ENCODE results near the gene MVB12B. TPM values are rescaled to one million over a fixed set of nuclear protein-coding genes. Genes with fewer than 3 reads are reported as not detected.

Gene MVB12B
- total RNA-seq, 4 donors from 2014 or later, result 10.2 to 25.7 (median 14.0) TPM

DNA sequence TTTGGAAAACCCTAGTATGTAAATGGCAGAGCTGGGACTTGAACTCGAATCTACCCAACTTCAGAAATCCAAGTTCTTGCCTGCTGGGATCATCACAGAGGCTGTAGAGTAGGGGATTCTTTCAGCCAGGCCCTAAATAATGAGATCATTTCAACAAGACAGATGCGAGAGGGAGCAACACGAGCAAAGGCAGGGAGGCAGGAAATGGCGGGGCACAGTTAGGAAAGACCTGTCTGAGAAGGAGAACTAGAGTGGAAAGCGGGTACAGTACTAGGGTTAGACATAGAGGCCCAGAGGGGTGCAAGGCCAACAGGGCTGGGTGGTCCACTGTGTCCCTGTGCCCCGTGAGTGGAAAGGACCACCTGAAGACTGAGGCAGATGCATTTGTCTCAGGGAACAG, 46.1 kb downstream of the MVB12B start:
- H3K27ac ChIP-seq, result no peak overlapping the region
- no peak overlapping the region for H3K4me3 ChIP-seq
- no peak for DNase-seq (ENCODE audit: low spot score in 2 of 2)
- H3K4me1 ChIP-seq, result peaks cover 29% of the 10 kb centered on the region
- TF ChIP-seq EP300 (IDR thresholded peaks at IDR 0.05), result no peak
- no peak for TF ChIP-seq POLR2AphosphoS5 (IDR thresholded peaks at IDR 0.05)
- no peak for TF ChIP-seq POLR2A (IDR thresholded peaks at IDR 0.05)
- TF ChIP-seq, protein P1, sequence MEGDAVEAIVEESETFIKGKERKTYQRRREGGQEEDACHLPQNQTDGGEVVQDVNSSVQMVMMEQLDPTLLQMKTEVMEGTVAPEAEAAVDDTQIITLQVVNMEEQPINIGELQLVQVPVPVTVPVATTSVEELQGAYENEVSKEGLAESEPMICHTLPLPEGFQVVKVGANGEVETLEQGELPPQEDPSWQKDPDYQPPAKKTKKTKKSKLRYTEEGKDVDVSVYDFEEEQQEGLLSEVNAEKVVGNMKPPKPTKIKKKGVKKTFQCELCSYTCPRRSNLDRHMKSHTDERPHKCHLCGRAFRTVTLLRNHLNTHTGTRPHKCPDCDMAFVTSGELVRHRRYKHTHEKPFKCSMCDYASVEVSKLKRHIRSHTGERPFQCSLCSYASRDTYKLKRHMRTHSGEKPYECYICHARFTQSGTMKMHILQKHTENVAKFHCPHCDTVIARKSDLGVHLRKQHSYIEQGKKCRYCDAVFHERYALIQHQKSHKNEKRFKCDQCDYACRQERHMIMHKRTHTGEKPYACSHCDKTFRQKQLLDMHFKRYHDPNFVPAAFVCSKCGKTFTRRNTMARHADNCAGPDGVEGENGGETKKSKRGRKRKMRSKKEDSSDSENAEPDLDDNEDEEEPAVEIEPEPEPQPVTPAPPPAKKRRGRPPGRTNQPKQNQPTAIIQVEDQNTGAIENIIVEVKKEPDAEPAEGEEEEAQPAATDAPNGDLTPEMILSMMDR (IDR thresholded peaks at IDR 0.05), result no peak
- no peaks in the 10 kb centered on the region for H3K36me3 ChIP-seq
- H3K9me3 ChIP-seq, result no peaks in the 10 kb centered on the region
- no peaks in the 10 kb centered on the region for H3K27me3 ChIP-seq
- 86% methylated on average over 6 of the region's 6 CpGs for WGBS

DNA sequence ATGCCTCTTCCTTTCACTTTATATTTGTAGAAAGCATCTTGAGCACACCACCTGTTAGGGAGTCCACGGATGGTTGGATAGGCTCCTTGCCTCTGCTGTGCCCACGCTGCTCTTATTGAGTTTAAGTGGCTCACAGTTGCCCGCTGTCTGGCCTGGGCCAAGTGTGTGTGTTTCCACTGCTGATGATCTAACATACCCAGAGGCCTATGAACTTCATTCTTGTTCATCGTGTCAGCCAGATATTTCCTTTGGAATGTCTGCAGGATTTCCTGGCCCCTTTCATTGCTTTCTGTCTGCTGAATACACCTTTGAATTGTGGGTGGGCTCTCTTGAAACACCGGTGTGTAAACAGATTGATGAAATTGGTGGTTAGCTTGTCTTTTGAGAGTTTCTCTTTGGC, 46.6 kb downstream of the MVB12B start:
- Histone ChIP-seq H3K4me3 (no peak overlapping the region), H3K27me3 (no peaks in the 10 kb centered on the region), H3K9me3 (no peaks in the 10 kb centered on the region), H3K36me3 (no peaks in the 10 kb centered on the region), H3K27ac (no peak overlapping the region), H3K4me1 (peaks cover 32% of the 10 kb centered on the region)
- TF ChIP-seq POLR2A (IDR thresholded peaks at IDR 0.05), result no peak
- no peak for TF ChIP-seq POLR2AphosphoS5 (IDR thresholded peaks at IDR 0.05)
- TF ChIP-seq, protein P1 (IDR thresholded peaks at IDR 0.05), result no peak
- no peak for TF ChIP-seq EP300 (IDR thresholded peaks at IDR 0.05)
- no peak for DNase-seq (ENCODE audit: low spot score in 2 of 2)
- WGBS, result 68% methylated on average over 5 of the region's 5 CpGs

DNA sequence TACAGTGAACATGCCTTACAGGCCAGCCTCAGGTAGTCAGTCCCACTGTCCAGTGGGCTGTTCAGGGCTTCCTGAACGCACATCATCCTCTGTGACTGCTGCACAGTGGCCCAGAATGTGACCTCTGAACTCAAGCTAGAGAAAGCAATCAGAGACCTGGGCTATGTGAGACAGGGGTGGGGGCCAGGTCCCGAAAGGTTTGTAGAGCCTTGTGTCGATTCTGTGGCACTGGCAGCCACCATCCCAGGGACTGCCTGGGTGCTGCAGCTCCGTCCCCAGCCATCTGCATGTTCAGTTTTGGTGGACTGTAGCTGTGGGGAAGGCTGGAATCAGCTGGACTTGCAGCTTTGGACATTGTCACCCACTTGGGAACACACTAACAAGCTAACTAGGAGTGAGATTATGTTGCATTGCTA, 47.7 kb downstream of the MVB12B start:
- no peak overlapping the region for H3K27ac ChIP-seq
- WGBS, result 90% methylated on average over 2 of the region's 4 CpGs
- DNase-seq (ENCODE audit: low spot score in 2 of 2), result no peak
- TF ChIP-seq POLR2AphosphoS5 (IDR thresholded peaks at IDR 0.05), result no peak
- TF ChIP-seq, protein P1 (IDR thresholded peaks at IDR 0.05), result no peak
- TF ChIP-seq EP300 (IDR thresholded peaks at IDR 0.05), result no peak
- TF ChIP-seq POLR2A (IDR thresholded peaks at IDR 0.05), result no peak
- H3K27me3 ChIP-seq, result no peaks in the 10 kb centered on the region
- H3K9me3 ChIP-seq, result no peaks in the 10 kb centered on the region
- no peak overlapping the region for H3K4me3 ChIP-seq
- H3K36me3 ChIP-seq, result no peaks in the 10 kb centered on the region
- peaks cover 32% of the 10 kb centered on the region for H3K4me1 ChIP-seq

DNA sequence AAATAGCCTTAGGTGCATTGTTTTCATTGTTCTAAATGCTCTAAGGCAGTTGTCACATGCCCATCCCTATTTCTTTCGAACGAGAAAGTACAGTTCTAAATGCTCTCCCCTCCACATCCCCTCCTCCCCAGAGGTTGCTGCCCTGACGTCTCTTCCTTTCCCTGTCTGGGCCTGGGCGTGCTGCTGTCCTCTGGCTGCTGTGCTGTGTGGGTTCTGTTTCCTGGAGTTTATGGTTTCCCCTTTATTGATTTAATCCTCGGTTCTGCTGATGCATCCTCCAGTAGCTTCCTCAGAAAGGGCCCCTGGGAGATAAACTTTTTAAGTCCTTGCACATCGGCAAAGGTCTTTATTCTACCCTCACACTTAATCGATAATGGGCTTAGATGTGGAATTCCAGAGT, 48.8 kb downstream of the MVB12B start:
- H3K27me3 ChIP-seq, result no peaks in the 10 kb centered on the region
- 51% methylated on average over 7 of the region's 7 CpGs for WGBS
- peaks cover 32% of the 10 kb centered on the region for H3K4me1 ChIP-seq
- no peak for DNase-seq (ENCODE audit: low spot score in 2 of 2)
- no peaks in the 10 kb centered on the region for H3K36me3 ChIP-seq
- no peaks in the 10 kb centered on the region for H3K9me3 ChIP-seq
- peak overlapping the region; percentile 21 for H3K27ac ChIP-seq
- peak overlapping the region; percentile 6 for H3K4me3 ChIP-seq
- TF ChIP-seq POLR2A (IDR thresholded peaks at IDR 0.05) (no peak), POLR2AphosphoS5 (IDR thresholded peaks at IDR 0.05) (no peak), EP300 (IDR thresholded peaks at IDR 0.05) (no peak)
- TF ChIP-seq, protein P1 (IDR thresholded peaks at IDR 0.05), result no peak

DNA sequence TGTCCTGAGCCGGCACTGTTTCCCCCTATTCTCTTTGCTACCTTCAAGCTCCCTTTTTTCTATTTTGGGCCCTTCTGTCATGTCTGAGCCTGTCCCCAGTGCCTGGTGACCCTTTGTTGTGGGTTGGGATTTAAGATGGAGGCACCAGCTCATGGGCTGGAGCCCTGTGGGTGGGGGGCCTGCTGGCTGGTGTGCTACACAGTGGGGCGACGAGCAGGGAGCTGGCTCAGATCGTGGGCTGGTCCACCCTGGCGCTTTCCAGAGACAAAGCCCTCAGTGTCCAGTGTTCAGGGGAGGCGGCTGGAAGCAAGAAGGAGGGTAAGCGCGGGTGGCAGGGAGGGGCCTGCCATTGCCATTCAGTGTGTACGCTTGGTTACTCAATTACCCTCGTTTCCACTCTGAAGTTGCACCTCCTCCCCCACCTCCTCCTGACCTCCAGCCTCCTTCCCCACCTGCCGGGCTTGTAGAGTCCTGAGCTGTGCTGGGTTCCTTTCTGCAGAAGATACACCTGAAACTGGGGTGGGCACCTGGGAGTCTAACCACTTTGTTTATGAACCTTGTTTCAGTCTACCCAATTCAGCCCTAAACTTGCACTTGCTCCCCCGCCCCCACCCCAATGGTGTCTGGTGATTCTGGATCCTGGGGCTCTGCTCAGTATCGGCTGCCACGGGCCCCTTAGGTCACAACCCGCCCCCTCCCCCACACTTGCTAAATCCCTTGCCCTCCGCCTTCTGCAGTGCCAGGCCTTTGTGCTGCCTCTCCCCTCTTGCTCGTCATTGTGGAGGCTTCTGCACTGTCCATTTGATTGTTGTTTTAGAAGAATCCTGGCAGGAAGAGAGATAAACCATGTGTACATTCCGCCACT, 49.9 kb downstream of the MVB12B start:
- DNase-seq (ENCODE audit: low spot score in 2 of 2), result no peak
- no peaks in the 10 kb centered on the region for H3K27me3 ChIP-seq
- no peaks in the 10 kb centered on the region for H3K36me3 ChIP-seq
- 86% methylated on average over 15 of the region's 18 CpGs for WGBS
- H3K4me1 ChIP-seq, result peaks cover 32% of the 10 kb centered on the region
- no peaks in the 10 kb centered on the region for H3K9me3 ChIP-seq
- TF ChIP-seq POLR2A (IDR thresholded peaks at IDR 0.05) (no peak), POLR2AphosphoS5 (IDR thresholded peaks at IDR 0.05) (no peak), EP300 (IDR thresholded peaks at IDR 0.05) (no peak)
- TF ChIP-seq, protein P1 (IDR thresholded peaks at IDR 0.05), result no peak
- H3K27ac ChIP-seq, result peak overlapping the region; percentile 12
- H3K4me3 ChIP-seq, result no peak overlapping the region
